Pulmonary artery endothelial cell (primary cell): ENCODE results near the gene NKAPL. TPM values are rescaled to one million over a fixed set of nuclear protein-coding genes. Genes with fewer than 3 reads are reported as not detected.

Experiments used
- DNase-seq: peaks from one replicate; pipeline ENCODE4 v3.0.0-alpha.2; 2011; ENCODE audit warnings: low read depth, low spot score
- total RNA-seq: library from RNA; depleted of rRNA; stranded (reverse); fragments of >200 nt; gene quantifications from 2 replicates; pipeline ENCODE4 v1.2.3, GENCODE V29; 2014

NKAPL gene
- total RNA-seq, 1 donor from 2014 or later: 0.59 TPM

DNA sequence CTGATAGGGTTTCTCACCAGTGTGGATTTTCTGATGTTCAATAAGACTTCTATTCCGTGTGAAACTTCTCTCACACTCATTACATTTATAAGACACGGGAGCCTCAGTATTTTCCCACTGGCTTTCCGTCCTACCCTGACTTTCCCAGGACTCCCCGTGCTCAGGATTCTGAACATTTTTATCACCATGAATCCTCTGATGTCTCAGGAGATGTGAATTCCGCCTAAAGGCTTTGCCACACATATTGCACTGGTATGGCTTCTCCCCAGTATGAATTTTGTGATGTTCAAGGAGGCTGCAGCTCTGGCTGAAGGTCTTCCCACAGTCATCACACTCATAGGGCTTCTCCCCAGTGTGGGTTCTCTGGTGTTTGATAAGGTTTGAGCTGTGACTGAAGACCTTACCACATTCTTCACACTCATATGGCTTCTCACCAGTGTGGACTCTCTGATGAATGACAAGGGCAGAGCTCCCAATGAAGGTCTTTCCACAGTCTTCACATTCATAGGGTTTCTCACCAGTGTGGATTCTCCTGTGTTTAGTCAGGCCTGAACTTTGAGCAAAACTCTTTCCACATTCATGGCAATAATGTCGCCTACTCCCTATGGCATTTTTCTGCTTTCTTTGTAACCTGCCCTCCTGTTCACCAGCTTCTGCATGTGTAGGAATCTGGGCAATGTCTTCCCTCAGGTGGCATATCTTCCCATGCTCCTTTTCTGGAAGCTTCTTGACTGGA lies 13.7 kb upstream of the NKAPL start:
- no peak for DNase-seq

DNA sequence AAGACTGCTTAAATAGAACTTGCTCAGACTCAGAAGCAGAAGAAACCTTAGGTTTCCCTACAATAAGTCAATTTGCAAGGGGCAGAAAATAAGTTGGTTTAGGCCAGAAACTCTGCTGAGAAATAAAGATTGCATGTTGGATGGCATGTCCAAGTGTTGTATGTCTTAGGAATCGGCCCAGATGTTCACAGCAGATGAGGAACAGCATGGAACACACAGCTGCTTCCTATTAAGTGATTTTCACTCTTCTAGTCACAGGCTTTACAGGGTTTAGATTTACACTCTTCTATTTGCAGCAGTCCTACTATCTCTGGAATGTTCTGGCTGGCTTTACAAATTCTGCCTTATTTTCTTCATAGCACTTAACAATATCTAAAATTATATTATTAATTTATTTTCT lies 10.2 kb upstream of the NKAPL start:
- no peak for DNase-seq

DNA sequence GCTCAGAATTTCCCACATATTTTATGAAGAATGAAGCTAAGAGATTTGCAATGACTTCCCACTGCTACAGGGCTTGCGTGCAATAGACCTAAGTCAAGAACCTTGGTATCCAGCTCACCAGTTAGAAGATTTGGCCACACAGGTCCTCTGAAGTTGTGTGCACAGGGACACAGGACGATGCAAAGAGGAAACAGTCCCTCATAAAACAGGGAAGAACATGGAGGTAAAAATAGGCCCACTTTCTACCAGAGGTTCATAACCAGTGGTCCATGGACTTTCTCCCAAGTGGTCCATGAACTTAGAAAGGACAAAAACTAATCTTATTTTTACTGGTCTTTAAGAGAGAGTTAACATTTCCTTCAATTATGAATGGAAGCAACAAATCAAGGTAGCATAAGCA lies 8.3 kb upstream of the NKAPL start:
- no peak for DNase-seq

DNA sequence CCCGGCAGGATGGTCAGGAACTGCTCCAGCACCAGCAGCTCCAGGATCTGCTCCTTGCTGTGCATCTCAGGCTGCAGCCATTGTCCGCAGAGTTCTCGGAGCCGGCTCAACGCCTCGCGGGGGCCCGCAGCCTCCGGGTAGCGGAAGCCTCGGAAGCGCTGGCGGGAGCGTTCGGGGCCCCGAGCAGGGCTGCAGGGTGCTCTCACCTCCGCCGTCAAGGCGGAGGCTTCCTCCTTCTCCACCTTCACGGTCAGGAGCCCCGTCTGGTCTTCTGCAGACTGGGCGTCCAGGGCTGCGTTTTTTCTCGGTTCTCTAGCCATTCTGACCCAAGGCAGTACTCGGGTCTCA lies 7.5 kb upstream of the NKAPL start:
- no peak for DNase-seq

DNA sequence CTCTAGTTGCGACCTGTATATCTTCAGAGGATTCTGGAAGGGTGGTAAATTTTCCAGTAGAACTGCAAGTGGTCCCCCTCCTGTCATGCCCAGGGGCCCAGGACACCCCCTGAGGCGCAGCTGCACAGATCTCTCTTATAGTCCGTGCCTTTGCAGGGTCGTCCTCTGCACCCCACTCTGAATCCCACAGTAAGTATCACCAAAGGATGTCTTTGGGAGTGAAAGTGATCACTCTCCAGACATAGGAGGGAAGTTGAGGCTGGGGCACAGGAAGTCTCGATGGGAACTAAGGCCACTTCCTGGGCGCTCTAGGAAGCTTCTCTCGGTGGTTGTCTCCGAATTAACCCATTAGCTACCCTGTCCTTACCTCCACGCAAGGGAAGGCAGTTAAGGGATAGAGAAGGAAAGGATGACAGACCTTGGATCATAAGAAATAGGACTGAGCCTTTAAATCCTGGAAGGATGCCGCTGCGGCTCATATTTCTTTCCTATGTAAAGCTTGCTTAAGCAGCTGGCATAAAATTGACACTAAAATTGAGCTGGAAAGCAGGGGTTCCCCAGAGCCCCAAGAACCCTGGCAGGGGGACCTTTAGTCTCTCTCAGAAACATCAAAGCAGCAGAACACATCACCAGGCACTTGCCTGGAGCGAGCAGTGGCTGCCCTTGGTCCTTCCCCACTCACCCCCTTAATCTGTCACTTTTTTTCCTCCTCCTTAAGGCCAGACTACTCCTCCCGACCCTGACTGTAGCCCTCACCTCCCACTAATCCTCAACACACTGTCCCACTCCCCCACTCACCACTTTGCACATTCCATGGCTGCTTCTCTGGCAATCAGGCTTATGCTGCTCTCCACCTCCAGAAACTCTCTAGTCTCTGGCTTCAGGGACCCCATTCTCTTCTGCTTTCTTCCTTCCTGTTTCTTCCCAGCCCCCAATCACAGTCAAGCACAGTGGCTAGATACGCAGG lies 6.8 kb upstream of the NKAPL start, which contains the start of gene ZKSCAN4:
Gene ZKSCAN4, minus strand, starts transcription at position 261 of the 967 bp plus-strand sequence. CDS start 289 bp downstream, outside the sequence.
- peak; percentile 58 for DNase-seq

DNA sequence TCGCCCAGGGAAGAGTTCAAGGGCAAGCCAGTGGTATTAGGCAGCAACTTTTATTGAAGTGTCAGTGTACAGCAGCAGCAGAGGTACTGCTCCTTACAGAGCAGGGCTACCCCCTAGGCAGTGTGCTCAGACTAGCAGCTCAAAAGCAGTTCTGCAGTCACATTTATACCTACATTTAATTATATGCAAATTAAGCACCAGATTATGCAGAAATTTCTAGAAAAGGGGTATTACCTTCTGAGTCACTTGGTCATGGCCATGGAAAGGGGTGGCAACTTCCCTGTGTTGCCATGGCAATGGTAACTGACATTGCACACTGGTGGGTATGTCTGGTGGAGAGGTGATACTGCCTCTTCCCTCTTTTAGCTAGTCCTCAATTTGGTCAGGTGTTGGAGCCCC lies 5.0 kb upstream of the NKAPL start:
- DNase-seq: no peak

DNA sequence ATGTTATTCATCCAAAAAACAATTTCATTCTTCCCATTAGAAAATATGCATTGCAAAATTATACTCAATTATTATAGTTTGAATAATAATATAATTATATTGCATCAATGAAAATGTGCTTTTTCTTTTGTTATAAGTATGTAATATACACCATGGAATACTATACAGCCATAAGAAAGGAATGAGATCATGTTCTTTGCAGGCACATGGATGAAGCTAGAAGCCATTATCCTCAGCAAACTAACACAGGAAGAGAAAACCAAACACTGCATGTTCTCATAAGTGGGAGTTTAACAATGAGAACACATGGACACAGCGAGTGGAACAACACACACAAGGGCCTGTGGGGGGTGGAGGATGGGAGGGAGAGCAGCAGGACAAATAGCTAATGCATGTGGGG lies 2.1 kb upstream of the NKAPL start:
- no peak for DNase-seq

DNA sequence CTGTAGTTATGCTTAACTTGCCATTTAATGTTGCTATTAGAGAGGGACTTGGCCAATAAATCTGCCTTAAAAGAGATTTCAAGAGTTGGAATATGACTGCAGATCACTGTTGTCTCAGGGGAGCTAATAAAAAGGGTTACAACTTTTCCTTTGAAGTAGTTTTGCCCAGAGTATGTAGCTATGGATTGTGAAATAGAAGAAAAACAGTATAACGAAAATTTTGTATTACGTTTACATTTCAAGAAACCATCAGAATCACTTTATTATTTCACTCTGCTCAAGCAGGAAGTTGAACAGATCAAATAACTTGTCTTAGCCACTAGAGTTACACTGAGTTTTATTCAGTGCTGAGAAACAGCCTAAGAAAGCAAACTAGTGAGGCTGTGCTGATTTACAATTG lies 4.8 kb downstream of the NKAPL start:
- no peak for DNase-seq

DNA sequence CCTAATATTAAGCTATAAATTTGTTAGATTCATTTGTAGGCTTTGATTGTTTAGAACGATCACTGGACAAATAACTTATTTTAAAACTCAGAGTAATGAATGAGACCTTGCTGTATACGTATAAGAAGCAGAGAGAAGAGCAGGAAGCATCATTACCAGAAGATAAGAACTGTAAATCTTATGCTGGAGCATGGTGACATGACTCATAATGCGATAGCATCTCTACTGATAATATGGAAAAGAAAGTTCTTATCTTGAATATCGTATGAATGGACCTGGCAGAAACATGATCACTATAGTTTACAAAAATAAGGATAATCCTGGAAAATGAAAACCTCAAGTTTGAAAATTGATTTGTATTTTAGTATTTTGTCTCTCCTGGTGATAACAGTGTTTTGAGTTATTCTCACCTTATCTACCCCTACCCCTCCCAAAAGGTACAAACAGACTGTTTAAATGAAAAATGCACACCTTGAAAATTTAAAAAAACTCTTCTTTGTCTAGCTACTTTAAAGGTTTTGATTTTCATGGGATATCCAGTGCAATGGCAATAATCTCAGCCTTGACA lies 5.8 kb downstream of the NKAPL start:
- no peak for DNase-seq

DNA sequence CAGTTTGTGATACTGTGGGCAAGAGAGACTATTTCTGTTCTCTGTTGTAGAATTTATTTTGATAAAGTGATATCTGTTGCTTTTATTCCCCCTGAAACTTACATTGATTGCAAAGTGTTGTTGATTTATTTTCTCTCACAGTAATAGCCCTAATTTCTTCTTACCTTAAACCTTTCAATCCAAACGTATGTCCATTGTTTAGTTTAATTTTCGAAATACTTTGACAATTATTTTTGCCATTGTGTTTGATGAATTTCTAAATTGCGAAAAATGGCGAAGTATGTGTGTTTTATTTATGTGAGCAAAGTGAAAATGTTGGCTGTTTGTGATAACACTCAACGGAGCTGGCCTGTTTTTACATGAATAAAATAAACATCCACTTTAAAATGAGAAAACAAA lies 7.5 kb downstream of the NKAPL start:
- no peak for DNase-seq

DNA sequence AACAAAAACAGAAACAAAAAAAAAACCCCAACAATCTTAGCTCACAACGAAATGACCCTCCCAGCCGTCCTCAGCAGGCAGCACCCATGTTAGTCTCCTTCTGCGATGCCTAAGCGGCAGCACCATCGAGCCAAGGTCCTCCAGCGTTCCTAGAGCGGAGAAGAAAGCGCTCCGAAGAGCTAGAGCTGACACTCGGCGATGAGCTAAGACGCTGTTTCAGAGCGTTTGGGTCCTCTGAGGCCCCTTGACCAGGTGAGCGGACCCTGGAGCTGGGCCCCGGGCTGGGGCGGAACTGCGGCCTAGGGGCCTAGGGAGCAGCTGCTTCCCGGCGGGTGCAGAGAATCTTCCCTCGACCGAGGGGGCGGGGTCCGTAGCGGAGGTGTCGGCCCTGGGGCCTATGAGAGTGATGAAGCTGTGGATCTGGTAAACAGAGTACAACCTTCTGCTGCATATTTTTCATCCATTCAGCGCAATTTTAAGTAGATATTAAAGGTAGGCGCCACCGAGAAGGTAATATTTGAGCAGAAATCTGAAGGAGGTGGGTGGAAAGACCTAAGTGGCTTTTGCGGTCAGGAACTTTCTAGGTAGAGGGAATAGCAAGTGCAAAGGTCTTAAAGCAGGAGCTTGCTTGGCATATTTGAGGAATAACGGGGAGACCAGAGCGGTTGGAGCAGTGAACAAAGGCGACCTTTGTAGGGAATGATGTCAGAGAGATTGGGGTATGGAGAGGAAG lies 8.0 kb downstream of the NKAPL start, which contains the start of gene ZSCAN26:
Gene ZSCAN26, plus strand, starts transcription at position 182 of the 733 bp plus-strand sequence. CDS start 4,777 bp downstream, outside the sequence.
- peak; percentile 56 for DNase-seq

DNA sequence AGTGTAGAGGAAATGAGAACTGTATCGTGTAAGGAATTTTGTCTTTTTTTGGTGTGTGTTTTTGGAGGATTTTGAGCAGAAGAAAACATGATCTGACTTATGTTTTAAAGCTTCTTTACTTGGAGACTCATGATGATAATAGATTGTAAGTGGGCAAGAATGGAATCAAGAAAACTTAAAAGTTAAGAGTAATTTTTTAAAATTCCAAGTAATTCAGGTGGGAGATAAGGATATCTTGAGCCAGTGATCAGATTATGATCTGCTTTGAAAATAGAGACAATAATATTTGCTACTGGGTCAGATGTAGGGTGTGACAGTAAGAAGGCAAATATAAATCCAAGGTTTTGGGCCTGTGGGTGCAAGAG lies 8.6 kb downstream of the NKAPL start:
- no peak for DNase-seq

DNA sequence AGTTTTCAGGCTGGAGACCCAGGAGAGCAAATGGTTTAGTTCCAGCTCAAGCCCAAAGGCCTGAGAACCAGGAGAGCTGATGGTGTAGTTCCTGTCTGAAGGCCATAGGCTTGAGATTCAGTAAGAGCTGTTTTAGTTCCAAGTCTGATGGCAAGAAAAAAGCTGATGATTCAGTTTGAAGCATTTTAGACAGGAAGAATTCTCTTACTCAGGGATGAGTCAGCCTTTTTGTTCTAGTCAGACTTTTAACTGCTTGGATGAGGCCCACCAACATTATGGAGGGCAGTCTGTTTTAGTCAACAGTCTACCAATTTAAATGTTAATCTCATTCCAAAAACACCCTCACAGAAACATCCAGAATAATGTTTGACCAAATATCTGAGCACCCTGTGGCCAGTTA lies 10.4 kb downstream of the NKAPL start:
- DNase-seq: peak; percentile 48

DNA sequence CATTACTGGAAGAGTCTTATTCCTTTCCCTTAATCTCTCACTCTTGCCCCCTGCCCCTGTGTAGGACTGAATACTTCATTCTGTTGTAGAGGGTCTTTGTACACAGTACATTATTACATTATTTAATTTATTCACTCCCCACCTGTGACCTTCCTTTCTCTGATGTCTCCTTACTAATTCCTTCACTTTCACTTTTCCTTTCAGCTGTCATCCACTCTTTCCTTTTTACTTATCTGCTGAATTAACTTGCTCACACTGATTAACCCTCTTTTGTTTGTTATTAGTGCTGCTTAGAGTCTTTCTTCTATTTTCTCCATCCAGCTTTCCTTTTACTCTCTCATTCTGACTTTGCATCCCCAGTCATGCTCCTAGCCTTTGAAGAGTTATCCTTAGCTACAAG lies 15.8 kb downstream of the NKAPL start:
- no peak for DNase-seq

DNA sequence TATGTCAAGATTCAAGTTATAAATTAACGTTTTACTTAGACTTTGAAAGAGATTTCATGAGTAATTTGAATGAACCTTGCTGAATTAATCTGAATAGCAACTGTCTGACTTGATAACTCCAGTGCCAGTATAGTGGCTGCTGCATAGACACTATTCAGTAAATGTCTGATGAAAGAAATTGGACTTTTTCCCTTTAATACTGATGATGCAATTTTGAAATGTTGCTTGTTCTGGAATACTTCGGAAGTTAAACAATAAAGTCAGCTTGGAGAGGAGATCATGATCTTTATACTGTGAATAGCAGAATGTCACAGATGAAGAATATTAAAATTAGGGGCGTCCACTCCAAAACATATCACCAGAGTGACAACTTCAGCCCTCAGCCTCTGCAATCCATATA lies 18.6 kb downstream of the NKAPL start:
- DNase-seq: no peak

DNA sequence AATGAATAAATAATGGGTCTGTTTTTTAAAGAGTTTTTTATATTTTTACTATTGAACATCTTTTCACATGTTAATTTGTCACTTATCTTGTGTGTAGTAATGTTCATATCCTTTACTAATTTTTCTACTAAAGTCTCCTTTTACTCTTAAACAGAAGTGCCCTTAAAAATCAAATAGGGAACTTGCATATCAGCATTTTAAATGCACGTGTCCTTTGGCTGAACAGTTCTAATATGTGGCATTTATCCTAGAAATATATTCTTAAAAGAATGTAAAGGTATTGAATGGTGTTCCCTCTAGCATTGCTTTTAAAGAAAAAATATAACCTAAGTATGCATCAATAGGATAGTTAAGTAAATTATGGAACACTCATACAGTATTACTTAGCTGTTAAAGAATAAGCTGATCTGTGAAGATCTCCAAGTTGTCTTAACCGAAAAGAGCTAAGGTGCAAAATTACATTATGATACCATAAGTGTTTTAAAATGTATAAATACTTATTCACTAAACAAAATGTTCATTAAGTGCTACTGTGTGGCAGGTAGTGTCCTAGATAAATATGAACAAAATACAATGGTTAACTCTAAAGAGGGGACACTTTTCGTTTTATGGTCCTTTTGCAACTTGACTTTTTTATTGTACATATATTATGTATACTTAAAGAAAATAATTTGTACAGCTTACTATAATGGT lies 21.6 kb downstream of the NKAPL start:
- DNase-seq: no peak

DNA sequence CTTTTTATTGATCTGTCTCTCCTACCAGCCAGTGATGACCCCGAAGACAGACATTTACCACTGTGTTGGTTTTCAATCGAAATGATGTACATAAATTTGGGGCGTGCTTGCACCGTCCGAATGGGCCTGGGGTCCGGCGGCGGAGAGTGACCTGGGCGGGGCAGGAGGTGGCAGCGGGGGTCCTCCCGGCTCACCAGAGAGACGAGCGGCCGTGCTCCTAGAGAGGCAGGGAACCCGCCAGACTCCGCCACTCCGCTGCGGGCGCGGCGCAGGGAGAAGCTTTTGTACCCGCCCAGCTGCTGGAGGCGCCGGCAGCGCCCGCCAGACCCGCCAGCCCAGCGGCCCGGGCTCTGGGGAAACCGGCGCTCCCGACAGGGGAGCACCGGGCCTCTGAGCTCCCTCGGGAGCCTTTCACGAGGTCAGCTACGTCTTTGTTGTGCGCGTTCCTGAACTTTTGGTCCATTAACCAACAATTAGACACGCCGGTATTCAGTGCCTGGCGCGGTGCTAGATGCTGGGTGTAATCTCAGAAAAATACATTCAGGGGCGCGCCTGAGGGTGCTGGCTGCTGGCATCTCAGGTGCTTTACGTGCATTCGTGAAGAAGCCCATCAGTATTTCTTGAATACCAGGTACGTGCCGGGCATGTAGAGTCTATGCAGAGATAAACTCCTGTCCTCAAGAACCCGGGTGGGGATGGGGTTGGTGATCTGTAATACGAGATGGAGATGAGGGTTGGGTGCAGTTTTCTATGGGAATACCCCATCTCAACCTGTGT lies 22.4 kb downstream of the NKAPL start, which contains the start of gene PGBD1:
Gene PGBD1, plus strand, starts transcription at position 285 of the 777 bp plus-strand sequence. CDS start 2,242 bp downstream, outside the sequence.
- DNase-seq: peak; percentile 47

DNA sequence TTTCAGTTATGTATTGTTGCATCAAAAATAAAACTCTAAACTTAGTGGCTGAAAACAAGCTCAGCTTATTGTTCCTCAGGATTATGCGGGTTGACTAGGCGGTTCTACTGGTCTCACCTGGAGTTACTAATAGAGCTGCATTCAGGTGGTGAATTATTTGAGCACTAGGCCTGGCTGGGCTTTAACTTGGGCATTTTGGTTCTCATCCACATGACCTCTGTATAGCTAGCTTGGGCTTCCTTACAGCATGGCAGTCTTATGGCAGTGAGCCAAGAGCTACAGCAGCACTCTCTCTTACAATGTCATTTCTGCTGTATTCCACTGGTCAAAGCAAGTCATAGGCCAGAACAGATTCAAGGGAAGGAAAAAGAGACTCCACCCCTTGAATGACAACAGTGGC lies 23.8 kb downstream of the NKAPL start:
- no peak for DNase-seq

DNA sequence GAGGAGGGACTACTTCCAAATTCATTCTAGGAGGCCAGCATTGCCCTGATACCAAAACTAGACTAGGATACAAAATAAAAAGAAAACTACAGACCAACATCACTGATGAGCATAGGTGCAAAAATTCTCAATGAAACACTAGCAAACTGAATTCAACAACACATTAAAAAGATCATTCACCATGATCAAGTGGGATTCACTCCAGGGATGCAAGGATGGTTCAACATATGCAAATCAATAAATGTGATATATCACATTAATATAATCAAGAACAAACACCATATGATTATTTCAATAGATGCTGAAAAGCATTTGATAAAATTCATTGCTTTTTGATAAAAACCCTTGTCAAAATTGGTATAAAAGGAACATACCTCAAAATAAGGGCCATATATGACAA lies 32.5 kb downstream of the NKAPL start:
- DNase-seq: no peak

DNA sequence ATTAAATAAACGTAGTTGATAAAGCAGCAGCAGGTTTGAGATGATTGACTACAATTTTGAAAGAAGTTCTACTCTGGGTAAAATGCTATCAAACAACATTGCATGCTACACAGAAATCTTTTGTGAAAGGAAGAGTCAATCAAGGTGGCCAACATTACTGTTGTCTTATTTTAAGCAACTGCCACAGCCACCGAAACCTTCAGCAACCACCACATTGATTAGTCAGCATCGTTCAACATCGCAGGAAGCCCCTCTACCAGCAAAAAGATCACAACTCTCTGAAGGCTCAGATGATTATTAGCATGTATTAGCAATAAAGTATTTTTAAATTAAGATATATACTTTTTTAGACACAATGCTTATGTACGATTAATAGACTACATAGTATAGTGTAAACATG lies 36.2 kb downstream of the NKAPL start:
- DNase-seq: no peak
